ENCODE measurements around the gene CSNK2A3.

GRCh38 chr11:11383995-11384394, 30.9 kb upstream of the CSNK2A3 start:
- TF ChIP-seq, protein P1, sequence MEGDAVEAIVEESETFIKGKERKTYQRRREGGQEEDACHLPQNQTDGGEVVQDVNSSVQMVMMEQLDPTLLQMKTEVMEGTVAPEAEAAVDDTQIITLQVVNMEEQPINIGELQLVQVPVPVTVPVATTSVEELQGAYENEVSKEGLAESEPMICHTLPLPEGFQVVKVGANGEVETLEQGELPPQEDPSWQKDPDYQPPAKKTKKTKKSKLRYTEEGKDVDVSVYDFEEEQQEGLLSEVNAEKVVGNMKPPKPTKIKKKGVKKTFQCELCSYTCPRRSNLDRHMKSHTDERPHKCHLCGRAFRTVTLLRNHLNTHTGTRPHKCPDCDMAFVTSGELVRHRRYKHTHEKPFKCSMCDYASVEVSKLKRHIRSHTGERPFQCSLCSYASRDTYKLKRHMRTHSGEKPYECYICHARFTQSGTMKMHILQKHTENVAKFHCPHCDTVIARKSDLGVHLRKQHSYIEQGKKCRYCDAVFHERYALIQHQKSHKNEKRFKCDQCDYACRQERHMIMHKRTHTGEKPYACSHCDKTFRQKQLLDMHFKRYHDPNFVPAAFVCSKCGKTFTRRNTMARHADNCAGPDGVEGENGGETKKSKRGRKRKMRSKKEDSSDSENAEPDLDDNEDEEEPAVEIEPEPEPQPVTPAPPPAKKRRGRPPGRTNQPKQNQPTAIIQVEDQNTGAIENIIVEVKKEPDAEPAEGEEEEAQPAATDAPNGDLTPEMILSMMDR (IDR thresholded peaks at IDR 0.05; ENCODE audit: insufficient read depth, low read depth, low read length) = no peak
- TF ChIP-seq EZH2 (IDR thresholded peaks at IDR 0.05; ENCODE audit: insufficient read depth, low read length) = no peak

All from astrocyte (in vitro differentiated cells and primary cell).